Measurements from ENCODE around the gene EXOC4. TPM values are rescaled to one million over a fixed set of nuclear protein-coding genes. Genes with fewer than 3 reads are reported as not detected.

EXOC4 gene
- total RNA-seq, 1 donor from 2014 or later = 84.0 TPM

- H3K4me3 ChIP-seq (ENCODE audit: low read depth, low read length) = no peak overlapping the region
- no peak for FAIRE-seq
- TF ChIP-seq, protein P1, sequence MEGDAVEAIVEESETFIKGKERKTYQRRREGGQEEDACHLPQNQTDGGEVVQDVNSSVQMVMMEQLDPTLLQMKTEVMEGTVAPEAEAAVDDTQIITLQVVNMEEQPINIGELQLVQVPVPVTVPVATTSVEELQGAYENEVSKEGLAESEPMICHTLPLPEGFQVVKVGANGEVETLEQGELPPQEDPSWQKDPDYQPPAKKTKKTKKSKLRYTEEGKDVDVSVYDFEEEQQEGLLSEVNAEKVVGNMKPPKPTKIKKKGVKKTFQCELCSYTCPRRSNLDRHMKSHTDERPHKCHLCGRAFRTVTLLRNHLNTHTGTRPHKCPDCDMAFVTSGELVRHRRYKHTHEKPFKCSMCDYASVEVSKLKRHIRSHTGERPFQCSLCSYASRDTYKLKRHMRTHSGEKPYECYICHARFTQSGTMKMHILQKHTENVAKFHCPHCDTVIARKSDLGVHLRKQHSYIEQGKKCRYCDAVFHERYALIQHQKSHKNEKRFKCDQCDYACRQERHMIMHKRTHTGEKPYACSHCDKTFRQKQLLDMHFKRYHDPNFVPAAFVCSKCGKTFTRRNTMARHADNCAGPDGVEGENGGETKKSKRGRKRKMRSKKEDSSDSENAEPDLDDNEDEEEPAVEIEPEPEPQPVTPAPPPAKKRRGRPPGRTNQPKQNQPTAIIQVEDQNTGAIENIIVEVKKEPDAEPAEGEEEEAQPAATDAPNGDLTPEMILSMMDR (IDR thresholded peaks at IDR 0.05; ENCODE audit: insufficient read depth, low read length, severe bottlenecking) = no peak
- H3K27me3 ChIP-seq (ENCODE audit: control insufficient read depth, insufficient read depth, low read length) = no peaks in the 10 kb centered on the region
- no peak for DNase-seq (ENCODE audit: low read depth)
- no peaks in the 10 kb centered on the region for H3K36me3 ChIP-seq (ENCODE audit: control insufficient read depth, insufficient read depth, low read length)
Observed at GRCh38 chr7:133850497-133851280, 597.8 kb downstream of the EXOC4 start.

GRCh38 chr7:133851411-133851810 is 598.5 kb downstream of the EXOC4 start:
- Histone ChIP-seq H3K27me3 (ENCODE audit: control insufficient read depth, insufficient read depth, low read length) (no peaks in the 10 kb centered on the region), H3K36me3 (ENCODE audit: control insufficient read depth, insufficient read depth, low read length) (no peaks in the 10 kb centered on the region), H3K4me3 (ENCODE audit: low read depth, low read length) (no peak overlapping the region)
- DNase-seq (ENCODE audit: low read depth) (peak; percentile 22), FAIRE-seq (no peak)
- TF ChIP-seq, protein P1 (IDR thresholded peaks at IDR 0.05; ENCODE audit: insufficient read depth, low read length, severe bottlenecking) = no peak

DNA sequence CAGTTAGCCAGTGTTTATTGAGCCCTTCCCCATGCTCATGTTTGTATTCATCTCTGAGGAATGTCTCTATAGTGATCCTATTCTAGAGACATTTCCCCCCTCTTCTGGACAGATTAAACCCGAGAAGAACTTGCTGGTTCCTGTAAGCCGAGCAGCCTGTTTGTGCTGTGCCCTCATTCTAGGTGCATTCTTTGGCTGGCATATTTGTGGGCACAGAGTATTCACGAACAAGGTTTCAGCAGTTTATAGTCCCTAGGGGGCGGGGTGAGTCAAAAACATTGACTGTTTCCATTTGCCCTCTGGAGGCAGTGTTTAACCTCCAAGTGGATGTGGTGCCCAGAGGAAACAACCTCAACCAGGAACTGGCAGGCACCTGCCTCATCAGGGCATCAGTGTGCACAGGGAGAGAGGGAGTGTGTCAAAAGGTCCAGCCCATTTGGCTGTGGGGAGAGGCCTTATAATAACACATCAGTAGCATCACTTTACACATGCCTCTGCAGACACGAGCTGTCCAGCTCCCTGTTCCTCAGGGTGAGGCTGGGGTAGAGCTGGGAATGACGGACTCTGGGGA is 600.9 kb downstream of the EXOC4 start:
- TF ChIP-seq, protein P1 (IDR thresholded peaks at IDR 0.05; ENCODE audit: insufficient read depth, low read length, severe bottlenecking) = peak; percentile 78
- peak; percentile 97 for DNase-seq (ENCODE audit: low read depth)
- FAIRE-seq = no peak

DNA sequence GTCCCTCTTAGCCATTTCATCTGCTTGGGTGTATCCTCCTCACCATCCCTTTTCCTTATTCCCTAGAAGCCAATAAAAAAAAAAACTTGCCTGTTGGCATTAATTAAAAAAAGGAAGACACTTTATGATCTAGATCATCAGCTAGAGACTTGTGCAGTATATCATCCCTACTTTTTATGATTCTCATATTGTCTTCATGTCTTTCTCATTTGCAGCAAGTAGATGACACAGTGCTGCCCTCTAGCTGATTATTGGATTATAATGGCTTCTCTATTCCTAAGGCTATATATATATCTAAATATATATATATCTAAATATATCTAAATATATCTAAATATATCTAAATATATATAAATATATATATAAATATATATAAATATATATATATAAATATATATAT is 601.9 kb downstream of the EXOC4 start:
- FAIRE-seq = no peak
- DNase-seq (ENCODE audit: low read depth) = peak; percentile 61
- H3K27me3 ChIP-seq (ENCODE audit: control insufficient read depth, insufficient read depth, low read length) = no peaks in the 10 kb centered on the region
- H3K36me3 ChIP-seq (ENCODE audit: control insufficient read depth, insufficient read depth, low read length) = no peaks in the 10 kb centered on the region
- TF ChIP-seq, protein P1 (IDR thresholded peaks at IDR 0.05; ENCODE audit: insufficient read depth, low read length, severe bottlenecking) = peak; percentile 25
- H3K4me3 ChIP-seq (ENCODE audit: low read depth, low read length) = no peak overlapping the region

More for the DNA sequence above, 600.9 kb downstream of the EXOC4 start:
- no peaks in the 10 kb centered on the region for H3K36me3 ChIP-seq (ENCODE audit: control insufficient read depth, insufficient read depth, low read length)
- no peaks in the 10 kb centered on the region for H3K27me3 ChIP-seq (ENCODE audit: control insufficient read depth, insufficient read depth, low read length)
- H3K4me3 ChIP-seq (ENCODE audit: low read depth, low read length) = no peak overlapping the region

DNA sequence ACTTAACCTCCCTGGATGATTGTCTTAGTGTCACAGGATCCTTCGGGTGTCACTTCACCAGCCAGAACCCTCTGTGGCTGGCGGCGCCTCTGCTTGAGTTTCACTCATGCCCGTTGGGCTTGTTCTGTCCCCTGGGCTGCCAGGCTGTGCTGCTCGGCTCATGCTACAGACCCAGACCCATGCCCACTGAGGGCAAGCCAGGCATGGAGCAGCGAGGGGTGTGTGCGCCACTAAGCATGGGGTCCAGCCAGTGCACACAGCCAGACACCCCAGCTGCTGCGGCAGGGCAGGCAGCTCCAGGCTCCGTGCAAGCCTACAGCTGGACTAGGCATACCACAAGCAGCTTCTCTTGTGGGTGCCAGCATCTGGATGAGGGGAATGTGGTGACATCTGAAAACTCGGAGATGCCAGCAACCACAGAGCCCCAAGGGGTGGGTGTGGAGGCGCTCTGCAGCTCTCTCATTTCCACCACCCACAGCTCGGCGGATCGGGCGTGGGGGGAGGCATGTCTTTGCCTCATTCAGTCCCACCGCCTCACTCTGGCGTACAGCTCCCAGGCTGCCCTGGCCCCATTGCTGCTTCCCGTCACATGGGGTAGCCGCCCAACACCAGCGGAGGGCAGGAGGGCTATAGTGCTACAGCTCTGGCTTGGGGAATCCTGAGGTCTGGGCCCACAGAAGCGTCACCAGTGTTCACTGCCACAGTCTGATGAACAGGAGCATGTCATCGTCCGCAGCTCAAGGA is 604.7 kb downstream of the EXOC4 start:
- TF ChIP-seq, protein P1 (IDR thresholded peaks at IDR 0.05; ENCODE audit: insufficient read depth, low read length, severe bottlenecking) = no peak
- Histone ChIP-seq H3K4me3 (ENCODE audit: low read depth, low read length) (no peak overlapping the region), H3K27me3 (ENCODE audit: control insufficient read depth, insufficient read depth, low read length) (no peaks in the 10 kb centered on the region), H3K36me3 (ENCODE audit: control insufficient read depth, insufficient read depth, low read length) (no peaks in the 10 kb centered on the region)
- no peak for DNase-seq (ENCODE audit: low read depth)
- no peak for FAIRE-seq
